Myometrial cell (primary cell): ENCODE data around the gene CCL25. TPM values are rescaled to one million over a fixed set of nuclear protein-coding genes. Genes with fewer than 3 reads are reported as not detected.

Source experiments
- total RNA-seq: library from RNA; depleted of rRNA; stranded (reverse); fragments of >200 nt; gene quantifications from 2 replicates; pipeline ENCODE4 v1.2.3, GENCODE V29; 2015

CCL25 gene
- not detected in 2 replicates for total RNA-seq

DNA sequence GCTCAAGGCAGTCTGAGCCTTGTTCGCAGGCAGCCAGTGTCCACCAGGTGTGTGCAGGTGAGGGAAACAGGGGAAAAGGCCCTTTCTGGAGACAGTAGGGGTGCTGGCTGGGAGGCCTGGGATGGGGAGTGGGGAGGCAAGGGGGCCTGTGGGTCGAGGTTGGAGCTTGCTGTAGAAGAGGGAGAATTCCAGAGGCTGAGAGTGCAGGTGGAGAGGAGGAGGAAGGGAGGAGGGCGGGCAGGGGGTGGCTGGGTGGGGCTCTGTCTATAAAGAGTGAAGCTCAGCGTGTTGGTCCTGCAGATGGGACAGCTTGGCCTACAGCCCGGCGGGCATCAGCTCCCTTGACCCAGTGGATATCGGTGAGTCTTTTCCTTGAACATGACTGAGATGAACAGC lies at the start of gene CCL25:
Gene CCL25, plus strand, starts transcription at position 297 of the 396 bp plus-strand sequence. CDS start 290 bp downstream, outside the sequence.

DNA sequence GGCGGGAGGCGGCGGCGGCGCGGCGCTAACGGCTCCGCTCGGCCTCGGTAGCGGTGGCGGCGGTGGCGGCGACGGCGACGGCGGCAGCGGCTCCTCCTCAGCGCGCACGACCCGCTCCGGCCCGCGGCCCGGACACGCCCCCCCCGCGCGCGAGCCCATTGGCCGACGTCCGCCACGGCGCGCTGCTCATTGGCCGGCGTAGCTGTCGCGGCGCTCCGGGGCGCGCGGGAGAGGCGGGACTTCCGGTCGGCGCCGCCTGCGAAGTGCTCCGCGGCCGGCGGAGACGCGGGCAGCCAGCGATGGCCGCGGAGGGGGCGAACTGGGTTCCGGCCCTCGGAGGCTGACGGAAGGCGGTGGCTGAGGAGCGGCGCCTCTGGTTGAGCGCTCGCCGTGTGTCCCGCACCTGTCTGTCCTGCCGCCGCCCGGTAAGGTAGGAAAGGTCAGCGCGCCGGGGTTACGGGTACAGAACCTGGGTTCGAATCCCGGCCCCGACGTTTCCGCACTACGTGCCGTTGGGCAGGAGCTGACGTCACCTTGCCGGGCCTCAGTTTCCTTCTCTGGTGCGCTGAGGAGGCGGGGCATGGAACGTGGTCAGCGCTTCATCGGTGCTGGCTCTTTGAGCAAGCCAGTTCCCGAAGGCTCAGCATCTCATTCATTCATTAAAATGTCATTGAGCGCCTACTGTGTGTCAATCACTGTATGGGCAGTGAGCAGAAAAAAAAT lies 46.9 kb upstream of the CCL25 start, which contains the start of gene ELAVL1:
Gene ELAVL1, minus strand, starts transcription at position 108 of the 723 bp plus-strand sequence. CDS start 13,826 bp downstream, outside the sequence.

Other genes with a start within 250 kb of the CCL25 start
- 25.5 and 44.4 TPM in 2 replicates for gene EVI5L, start 222.5 kb upstream of the CCL25 start, total RNA-seq
- not detected in 2 replicates for gene PRR36, start 178.4 kb upstream of the CCL25 start, total RNA-seq
- 7.2 and 8.5 TPM in 2 replicates for gene LRRC8E, start 164.2 kb upstream of the CCL25 start, total RNA-seq
- 8.4 and 9.6 TPM in 2 replicates for gene MAP2K7, start 148.9 kb upstream of the CCL25 start, total RNA-seq
- 25.4 TPM in 1 of 2 replicates, not detected in the other for gene TGFBR3L, start 137.9 kb upstream of the CCL25 start, total RNA-seq
- 60.5 and 80.3 TPM in 2 replicates for gene SNAPC2, start 132.4 kb upstream of the CCL25 start, total RNA-seq
- gene CTXN1, start 126.6 kb upstream of the CCL25 start, total RNA-seq, result 2.9 and 4.3 TPM in 2 replicates
- 67.7 and 89.3 TPM in 2 replicates for gene TIMM44, start 109.1 kb upstream of the CCL25 start, total RNA-seq
- gene ELAVL1, start 47.1 kb upstream of the CCL25 start, total RNA-seq, result 45.7 and 48.4 TPM in 2 replicates
- not detected in 2 replicates for gene FBN3, start 96.8 kb downstream of the CCL25 start, total RNA-seq
- 8.1 and 10.1 TPM in 2 replicates for gene CERS4, start 156.6 kb downstream of the CCL25 start, total RNA-seq